Left lung (tissue), 10 donors: Measurements from ENCODE around the gene USP31. TPM values are rescaled to one million over a fixed set of nuclear protein-coding genes. Genes with fewer than 3 reads are reported as not detected.

Experiments
- ATAC-seq: fragments of 200-7000 bp; cut with Tn5 transposase; one replicate; pipeline ENCODE4 v1.9.1; 2020; ENCODE audit warnings: moderate library complexity
- DNase-seq, 4 donors: peaks; one replicate each; pipeline ENCODE4 v3.0.0-alpha.2; 2013 to 2020
- H3K27ac ChIP-seq, 2 donors: fragments of 200-600 bp; sonication (generic) in 1 of 2; one replicate each; pipeline versions ENCODE4 v1.5.0 to v1.8.0; 2020 to 2021
- H3K27me3 ChIP-seq, 2 donors: fragments of 200-600 bp; sonication (generic) in 1 of 2; one replicate each; pipeline versions ENCODE4 v1.5.0 to v1.8.0; 2020 to 2021
- H3K36me3 ChIP-seq, 2 donors: fragments of 200-600 bp; sonication (generic) in 1 of 2; one replicate each; pipeline versions ENCODE4 v1.5.0 to v1.8.0; 2020 to 2021
- H3K4me1 ChIP-seq, 2 donors: fragments of 200-600 bp; one replicate each; pipeline ENCODE4 v1.8.0; 2021
- H3K4me3 ChIP-seq, 2 donors: fragments of 200-600 bp; sonication (generic) in 1 of 2; one replicate each; pipeline versions ENCODE4 v1.5.0 to v1.8.0; 2020 to 2021; ENCODE audit warnings: mild to moderate bottlenecking in 1 of 2
- H3K9me3 ChIP-seq, 2 donors: fragments of 200-600 bp; sonication (generic) in 1 of 2; one replicate each; pipeline versions ENCODE4 v1.5.0 to v1.8.0; 2020 to 2021
- CTCF ChIP-seq, 2 donors: fragments of 200-600 bp; sonication (generic) in 1 of 2; IDR thresholded peaks; one replicate each; pipeline versions ENCODE4 v1.5.0 to v1.8.0; 2021; ENCODE audit warnings: antibody characterized with exemption in 2 of 2
- intact Hi-C, 2 donors: fragments of 100-400 bp; cut with DNase I; formaldehyde crosslinking; loops; one replicate each; pipeline versions ENCODE4 v1.11.2 to v1.14.2; 2022
- polyA plus RNA-seq, 6 donors: library from polyadenylated mRNA; unstranded; fragments of 120-200 nt; gene quantifications; one replicate each; pipeline ENCODE4 v1.2.1, GENCODE V29; 2013; ENCODE audit not compliant: insufficient read length in 6 of 6
- total RNA-seq, 2 donors: library from RNA; stranded (reverse); fragmentation: NEBNext Ultra II Directional; extraction: Animal tissue kit (Norgen Biotek cat#: 25700); gene quantifications; one replicate each; pipeline ENCODE4 v1.2.1, GENCODE V29; 2021
- donor health status: DM: no; HTN: yes; CAD: no.
- donor health status: DM: no; HTN: no; CAD: no.

Gene USP31
- total and polyA plus RNA-seq, 8 donors = 8.7 to 17.7 (median 9.8) TPM

GRCh38 chr16:23040246-23040645 lies 109.0 kb downstream of the USP31 start:
- no peak overlapping the region for H3K27ac ChIP-seq
- peaks cover 0 to 8% of the 10 kb centered on the region in 2 donors for H3K9me3 ChIP-seq
- ATAC-seq (no peak), DNase-seq (no peak)
- intact Hi-C loops = no loop called here
- TF ChIP-seq CTCF (IDR thresholded peaks at IDR 0.05) = no peak
- H3K27me3 ChIP-seq = no peaks in the 10 kb centered on the region
- no peaks in the 10 kb centered on the region for H3K36me3 ChIP-seq
- no peak overlapping the region for H3K4me3 ChIP-seq
- no peaks in the 10 kb centered on the region for H3K4me1 ChIP-seq

- Histone ChIP-seq H3K27ac (no peak overlapping the region), H3K4me1 (no peaks in the 10 kb centered on the region), H3K36me3 (no peaks in the 10 kb centered on the region), H3K4me3 (no peak overlapping the region), H3K9me3 (peaks cover 0 to 2% of the 10 kb centered on the region in 2 donors), H3K27me3 (no peaks in the 10 kb centered on the region)
- intact Hi-C loops = no loop called here
- DNase-seq (no peak), ATAC-seq (no peak)
- TF ChIP-seq CTCF (IDR thresholded peaks at IDR 0.05) = no peak
These were observed 110.1 kb downstream of the USP31 start for GRCh38 chr16:23039118-23039517.

GRCh38 chr16:23035240-23035639 lies 114.0 kb downstream of the USP31 start:
- intact Hi-C loops = no loop called here
- DNase-seq (no peak), ATAC-seq (no peak)
- Histone ChIP-seq H3K27ac (no peak overlapping the region), H3K4me3 (no peak overlapping the region), H3K4me1 (no peaks in the 10 kb centered on the region), H3K27me3 (peaks cover 0 to 14% of the 10 kb centered on the region in 2 donors), H3K9me3 (peaks cover 0 to 16% of the 10 kb centered on the region in 2 donors), H3K36me3 (no peaks in the 10 kb centered on the region)
- no peak for TF ChIP-seq CTCF (IDR thresholded peaks at IDR 0.05)

- intact Hi-C loops = no loop called here
- no peak overlapping the region for H3K27ac ChIP-seq
- no peaks in the 10 kb centered on the region for H3K4me1 ChIP-seq
- H3K4me3 ChIP-seq = no peak overlapping the region
- DNase-seq = no peak
- peaks cover 0 to 16% of the 10 kb centered on the region in 2 donors for H3K9me3 ChIP-seq
- no peaks in the 10 kb centered on the region for H3K36me3 ChIP-seq
- peaks cover 0 to 19% of the 10 kb centered on the region in 2 donors for H3K27me3 ChIP-seq
- TF ChIP-seq CTCF (IDR thresholded peaks at IDR 0.05) = no peak
- no peak for ATAC-seq
These were observed 117.6 kb downstream of the USP31 start for GRCh38 chr16:23031508-23032098.

DNA sequence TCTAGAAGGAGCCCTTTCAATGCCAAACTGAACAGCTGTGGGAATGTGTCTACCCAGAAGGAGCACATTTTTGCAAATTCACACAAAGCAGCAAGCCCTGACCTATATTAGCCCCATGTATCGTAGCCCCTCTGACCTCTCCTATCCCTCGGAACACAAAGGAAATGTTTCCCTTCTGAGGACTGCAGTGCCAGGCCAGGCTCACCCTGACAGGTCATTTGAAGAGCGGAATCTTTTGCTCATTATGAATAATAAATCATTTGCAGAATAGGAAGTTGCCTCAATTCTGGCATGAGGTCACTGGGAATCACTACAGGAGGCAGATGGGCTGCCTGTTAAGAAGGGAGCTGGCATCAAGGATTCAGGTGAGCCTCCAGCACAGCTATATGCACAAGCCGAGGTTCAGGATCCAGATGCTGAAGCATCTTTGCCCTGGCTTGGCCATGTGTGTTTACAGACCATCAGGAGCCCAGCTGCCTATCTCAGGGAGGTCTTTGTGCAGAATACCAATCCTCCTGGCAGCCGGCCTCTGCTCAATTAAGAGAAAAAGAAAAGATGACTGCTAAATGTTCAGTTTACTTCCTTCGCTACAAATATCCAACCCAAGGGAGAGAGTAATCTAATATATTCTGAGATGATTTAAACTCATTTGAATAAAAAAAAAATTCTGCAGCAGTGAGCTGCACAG lies 119.4 kb downstream of the USP31 start:
- no peak overlapping the region for H3K27ac ChIP-seq
- no peaks in the 10 kb centered on the region for H3K36me3 ChIP-seq
- no peaks in the 10 kb centered on the region for H3K4me1 ChIP-seq
- no peak for TF ChIP-seq CTCF (IDR thresholded peaks at IDR 0.05)
- no peak overlapping the region for H3K4me3 ChIP-seq
- no peak for ATAC-seq
- peaks cover 0 to 19% of the 10 kb centered on the region in 2 donors for H3K27me3 ChIP-seq
- DNase-seq = no peak
- peaks cover 0 to 16% of the 10 kb centered on the region in 2 donors for H3K9me3 ChIP-seq
- intact Hi-C loops = no loop called here
